Measurements from ENCODE around the gene HAT1. TPM values are rescaled to one million over a fixed set of nuclear protein-coding genes. Genes with fewer than 3 reads are reported as not detected.
"Not testable (repeated sequence)": the region's sequence is repeated elsewhere in the genome, so short reads cannot be mapped to it uniquely, and the experiment has no call there.

The HAT1 gene
- total RNA-seq, 3 donors from 2014 or later: 22.2 to 30.9 (median 30.5) TPM

DNA sequence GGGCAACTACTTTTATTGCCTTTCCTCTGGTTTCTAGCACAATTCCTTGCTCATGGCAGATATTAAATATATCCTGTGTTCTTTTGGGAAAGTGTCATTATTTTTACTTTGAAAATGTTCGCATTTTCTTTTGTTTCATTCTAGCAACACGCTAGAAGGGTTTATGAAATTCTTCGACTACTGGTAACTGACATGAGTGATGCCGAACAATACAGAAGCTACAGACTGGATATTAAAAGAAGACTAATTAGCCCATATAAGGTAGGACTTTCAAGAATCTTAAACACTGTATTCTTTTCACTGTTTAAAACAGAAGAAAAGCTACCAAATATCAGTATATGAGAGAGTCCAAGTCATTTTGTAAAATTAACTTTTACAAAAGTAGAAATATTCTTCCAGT is 56.8 kb downstream of the HAT1 start:
- no peaks in the 10 kb centered on the region for H3K36me3 ChIP-seq (ENCODE audit: low read depth)
- DNase-seq: no peak

DNA sequence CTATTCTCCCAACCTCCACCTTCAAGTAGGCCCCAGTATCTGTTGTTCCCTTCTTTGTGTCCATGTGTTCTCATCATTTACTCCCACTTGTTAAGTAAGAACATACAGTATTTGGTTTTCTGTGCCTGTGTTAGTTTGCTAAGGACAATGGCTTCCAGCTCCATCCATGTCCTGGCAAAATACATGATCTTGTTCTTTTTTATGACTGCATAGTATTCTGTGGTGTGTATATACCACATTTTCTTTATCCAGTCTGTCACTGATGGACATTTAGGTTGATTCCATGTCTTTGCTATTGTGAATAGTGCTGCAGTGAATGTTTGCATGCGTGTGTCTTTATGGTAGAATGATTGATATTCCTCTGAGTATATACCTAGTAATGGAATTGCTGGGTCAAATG is 61.7 kb downstream of the HAT1 start:
- H3K9me3 ChIP-seq; DNase-seq; intact Hi-C loops (cut with DNase I, micrococcal nuclease); H3K4me1 ChIP-seq (ENCODE audit: low read depth); ATAC-seq; H3K36me3 ChIP-seq (ENCODE audit: low read depth); H3K4me3 ChIP-seq: not testable (repeated sequence)

More for the DNA sequence above, 56.8 kb downstream of the HAT1 start:
- TF ChIP-seq CTCF (IDR thresholded peaks at IDR 0.05): no peak
- no peaks in the 10 kb centered on the region for H3K9me3 ChIP-seq
- intact Hi-C loops (cut with DNase I, micrococcal nuclease): no loop called here
- no peak for ATAC-seq
- no peak overlapping the region for H3K4me3 ChIP-seq
- no peaks in the 10 kb centered on the region for H3K4me1 ChIP-seq (ENCODE audit: low read depth)

DNA sequence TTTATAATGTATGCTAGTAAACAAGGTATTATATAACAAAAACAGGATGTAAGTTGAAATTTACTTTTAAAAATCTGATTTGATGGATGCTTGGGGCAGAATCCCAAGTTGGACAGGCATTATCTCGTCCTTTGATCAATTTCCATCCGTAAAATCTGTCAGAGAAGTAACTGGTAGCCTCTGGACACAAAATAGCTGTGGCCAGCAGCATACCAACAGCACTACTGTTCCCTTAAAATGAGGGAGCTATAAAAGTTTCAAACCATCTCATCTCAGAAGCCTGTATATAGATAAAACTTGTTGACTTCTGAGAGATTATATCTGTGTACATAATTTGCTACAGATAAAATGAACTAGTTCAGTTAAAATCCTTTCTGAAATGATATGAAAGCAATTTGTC is 62.8 kb downstream of the HAT1 start:
- intact Hi-C loops (cut with DNase I, micrococcal nuclease): no loop called here
- no peak for ATAC-seq
- H3K9me3 ChIP-seq: no peaks in the 10 kb centered on the region
- no peak for DNase-seq
- no peak overlapping the region for H3K4me3 ChIP-seq
- H3K4me1 ChIP-seq (ENCODE audit: low read depth): no peaks in the 10 kb centered on the region
- no peak for TF ChIP-seq CTCF (IDR thresholded peaks at IDR 0.05)
- H3K36me3 ChIP-seq (ENCODE audit: low read depth): no peaks in the 10 kb centered on the region

DNA sequence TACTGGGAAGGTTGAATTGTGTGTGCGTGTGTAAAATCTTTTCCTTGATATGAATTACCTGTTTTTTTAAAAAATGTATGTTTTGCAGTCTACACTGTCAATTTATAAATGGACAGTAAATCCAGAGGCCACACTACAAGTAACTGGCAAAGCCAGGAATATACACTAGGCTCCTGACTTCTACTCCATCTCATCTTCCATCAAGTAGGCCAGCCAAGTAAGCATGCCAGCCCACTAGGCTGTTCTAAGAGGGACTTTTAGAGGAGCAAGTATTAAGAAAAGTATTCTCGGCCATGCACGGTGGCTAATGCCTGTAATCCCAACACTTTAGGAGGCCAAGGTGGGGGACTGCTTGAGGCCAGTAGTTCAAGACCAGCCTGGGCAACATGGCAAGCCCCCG is 64.5 kb downstream of the HAT1 start:
- DNase-seq (no peak), ATAC-seq (no peak)
- Histone ChIP-seq H3K9me3 (no peaks in the 10 kb centered on the region), H3K4me1 (ENCODE audit: low read depth) (no peaks in the 10 kb centered on the region), H3K36me3 (ENCODE audit: low read depth) (no peaks in the 10 kb centered on the region), H3K4me3 (no peak overlapping the region)
- intact Hi-C loops (cut with DNase I, micrococcal nuclease): no loop called here
- no peak for TF ChIP-seq CTCF (IDR thresholded peaks at IDR 0.05)

DNA sequence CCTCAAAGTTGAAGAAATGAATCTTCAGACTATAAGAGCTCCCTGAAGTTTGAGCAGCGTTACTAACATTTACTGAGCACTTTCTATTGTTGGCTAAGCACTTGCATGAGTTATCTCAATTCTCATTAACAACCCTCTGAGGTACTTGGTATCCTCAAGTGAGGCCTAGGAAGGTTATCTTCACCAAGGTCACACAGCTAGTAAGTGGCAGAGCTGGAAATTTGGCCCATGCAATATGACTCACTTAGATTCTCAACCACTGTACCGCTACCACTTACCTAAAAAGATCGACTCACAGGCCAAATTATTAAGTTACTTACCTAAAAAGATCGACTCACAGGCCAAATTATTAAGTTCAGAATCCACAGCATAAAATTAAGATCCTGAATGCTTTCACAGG is 68.8 kb downstream of the HAT1 start:
- Histone ChIP-seq H3K4me3 (no peak overlapping the region), H3K9me3 (no peaks in the 10 kb centered on the region), H3K4me1 (ENCODE audit: low read depth) (no peaks in the 10 kb centered on the region), H3K36me3 (ENCODE audit: low read depth) (no peaks in the 10 kb centered on the region)
- no peak for TF ChIP-seq CTCF (IDR thresholded peaks at IDR 0.05)
- ATAC-seq (no peak), DNase-seq (no peak)
- intact Hi-C loops (cut with DNase I, micrococcal nuclease): no loop called here

DNA sequence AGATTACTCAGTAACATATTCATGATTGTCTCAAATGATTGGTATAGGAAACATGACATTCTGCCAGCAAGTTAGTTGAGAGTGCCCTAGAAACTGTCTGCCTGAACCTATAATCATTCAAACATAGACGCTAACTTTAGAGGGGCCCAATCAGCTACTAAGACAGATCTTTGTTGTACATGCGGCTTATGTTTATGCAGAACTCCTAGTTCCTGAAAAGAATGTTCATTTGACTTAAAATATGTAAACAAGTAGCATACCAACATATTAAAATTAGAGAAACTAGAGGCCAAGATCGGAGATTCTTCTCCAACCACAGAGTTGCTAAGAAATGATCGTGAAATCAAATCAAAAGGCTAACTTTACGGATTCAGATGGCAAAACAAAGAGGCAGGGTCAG is 73.3 kb downstream of the HAT1 start:
- Histone ChIP-seq H3K36me3 (ENCODE audit: low read depth) (no peaks in the 10 kb centered on the region), H3K4me3 (no peak overlapping the region), H3K4me1 (ENCODE audit: low read depth) (peaks cover 10% of the 10 kb centered on the region), H3K9me3 (no peaks in the 10 kb centered on the region)
- intact Hi-C loops (cut with DNase I, micrococcal nuclease): no loop called here
- no peak for TF ChIP-seq CTCF (IDR thresholded peaks at IDR 0.05)
- DNase-seq (no peak), ATAC-seq (no peak)
